ENCODE data around the gene EPB41L2.

EPB41L2 gene

DNA sequence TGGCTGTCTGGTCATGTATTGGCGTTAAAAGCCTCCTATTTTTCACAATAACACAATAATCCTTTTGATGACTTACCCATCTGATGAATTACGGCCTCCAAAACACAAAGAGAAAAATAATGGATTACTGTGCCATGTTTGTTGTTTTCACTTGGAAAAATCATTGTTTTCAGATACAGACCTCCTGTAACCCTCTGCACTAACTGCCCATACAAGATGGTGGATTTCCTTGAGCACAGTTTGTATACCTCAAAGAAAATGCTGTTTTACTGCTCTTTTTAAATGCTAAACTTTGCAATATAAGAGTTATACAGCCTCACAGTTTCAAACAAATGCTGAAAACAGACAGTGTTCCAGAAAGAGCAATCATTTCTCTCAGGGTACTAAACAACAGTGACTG, 174.8 kb downstream of the EPB41L2 start:
- Histone ChIP-seq H3K79me2 (no peaks in the 10 kb centered on the region), H3K4me2 (ENCODE audit: low read length) (no peak overlapping the region), H3K27me3 (ENCODE audit: control insufficient read depth, insufficient read depth, low read length) (no peaks in the 10 kb centered on the region), H3K9ac (no peak overlapping the region), H3K4me3 (ENCODE audit: low read depth, low read length) (no peak overlapping the region), H2AFZ (no peak overlapping the region), H3K4me1 (no peaks in the 10 kb centered on the region), H3K36me3 (ENCODE audit: control insufficient read depth, insufficient read depth, low read length) (no peaks in the 10 kb centered on the region), H3K27ac (no peak overlapping the region), H3K9me3 (ENCODE audit: control insufficient read depth, low read length) (no peaks in the 10 kb centered on the region)
- TF ChIP-seq CTCF (IDR thresholded peaks at IDR 0.05), result no peak

DNA sequence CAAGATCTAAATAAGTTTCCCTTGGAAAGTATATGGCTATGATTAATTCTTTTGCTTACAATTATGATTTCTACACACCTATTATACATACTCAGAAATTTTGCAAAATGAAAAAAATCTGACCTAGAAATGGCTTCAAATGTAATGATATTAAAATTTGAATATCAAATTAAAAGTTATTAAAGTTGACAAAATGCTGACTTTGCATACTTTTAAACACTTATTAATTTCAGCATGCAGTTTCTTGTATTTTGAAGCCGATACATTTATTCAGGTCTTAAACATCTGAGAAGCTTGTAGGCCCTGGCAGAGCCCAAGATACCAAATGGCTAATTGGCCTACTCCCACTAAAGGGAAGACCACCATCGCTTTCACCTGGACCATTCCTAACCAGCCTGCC, 176.1 kb downstream of the EPB41L2 start:
- no peak for TF ChIP-seq CTCF (IDR thresholded peaks at IDR 0.05)
- Histone ChIP-seq H3K79me2 (no peaks in the 10 kb centered on the region), H3K36me3 (ENCODE audit: control insufficient read depth, insufficient read depth, low read length) (no peaks in the 10 kb centered on the region), H3K4me2 (ENCODE audit: low read length) (no peak overlapping the region), H3K9me3 (ENCODE audit: control insufficient read depth, low read length) (no peaks in the 10 kb centered on the region), H3K9ac (no peak overlapping the region), H3K4me3 (ENCODE audit: low read depth, low read length) (no peak overlapping the region), H3K27me3 (ENCODE audit: control insufficient read depth, insufficient read depth, low read length) (no peaks in the 10 kb centered on the region), H3K4me1 (no peaks in the 10 kb centered on the region), H3K27ac (no peak overlapping the region), H2AFZ (no peak overlapping the region)

- H3K79me2 ChIP-seq, result no peaks in the 10 kb centered on the region
- H3K9me3 ChIP-seq (ENCODE audit: control insufficient read depth, low read length), result no peaks in the 10 kb centered on the region
- H3K4me1 ChIP-seq, result no peaks in the 10 kb centered on the region
- H2AFZ ChIP-seq, result no peak overlapping the region
- H3K27me3 ChIP-seq (ENCODE audit: control insufficient read depth, insufficient read depth, low read length), result no peaks in the 10 kb centered on the region
- no peak overlapping the region for H3K9ac ChIP-seq
- no peak overlapping the region for H3K4me3 ChIP-seq (ENCODE audit: low read depth, low read length)
- no peak overlapping the region for H3K27ac ChIP-seq
- no peaks in the 10 kb centered on the region for H3K36me3 ChIP-seq (ENCODE audit: control insufficient read depth, insufficient read depth, low read length)
- TF ChIP-seq CTCF (IDR thresholded peaks at IDR 0.05), result peak; percentile 91
- H3K4me2 ChIP-seq (ENCODE audit: low read length), result no peak overlapping the region
Observed at GRCh38 chr6:130885392-130886192, 177.5 kb downstream of the EPB41L2 start.

DNA sequence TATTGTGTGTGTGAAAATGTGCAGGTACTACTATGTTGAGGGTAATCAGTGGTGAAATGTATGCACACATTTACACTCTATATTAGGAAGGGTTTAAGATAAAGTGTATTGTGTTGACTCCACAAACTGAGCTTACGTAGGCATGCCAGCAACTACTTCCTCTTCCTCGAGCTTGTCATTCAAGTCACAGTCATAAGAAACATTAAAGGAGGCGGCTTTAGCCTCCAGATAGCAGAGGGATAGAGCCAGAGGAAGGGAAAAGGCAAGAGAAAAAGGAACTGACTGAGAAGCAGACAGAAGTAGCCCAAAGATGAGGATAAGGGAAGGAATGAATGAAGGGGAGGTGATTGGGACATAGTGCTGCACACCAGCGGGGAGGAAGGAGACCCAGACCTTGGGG, 180.7 kb downstream of the EPB41L2 start:
- H3K9me3 ChIP-seq (ENCODE audit: control insufficient read depth, low read length), result no peaks in the 10 kb centered on the region
- no peak overlapping the region for H3K4me3 ChIP-seq (ENCODE audit: low read depth, low read length)
- H3K4me1 ChIP-seq, result no peaks in the 10 kb centered on the region
- H3K27me3 ChIP-seq (ENCODE audit: control insufficient read depth, insufficient read depth, low read length), result no peaks in the 10 kb centered on the region
- no peak for TF ChIP-seq CTCF (IDR thresholded peaks at IDR 0.05)
- no peaks in the 10 kb centered on the region for H3K36me3 ChIP-seq (ENCODE audit: control insufficient read depth, insufficient read depth, low read length)
- H3K4me2 ChIP-seq (ENCODE audit: low read length), result no peak overlapping the region
- H3K79me2 ChIP-seq, result no peaks in the 10 kb centered on the region
- H2AFZ ChIP-seq, result no peak overlapping the region
- H3K9ac ChIP-seq, result no peak overlapping the region
- H3K27ac ChIP-seq, result no peak overlapping the region

DNA sequence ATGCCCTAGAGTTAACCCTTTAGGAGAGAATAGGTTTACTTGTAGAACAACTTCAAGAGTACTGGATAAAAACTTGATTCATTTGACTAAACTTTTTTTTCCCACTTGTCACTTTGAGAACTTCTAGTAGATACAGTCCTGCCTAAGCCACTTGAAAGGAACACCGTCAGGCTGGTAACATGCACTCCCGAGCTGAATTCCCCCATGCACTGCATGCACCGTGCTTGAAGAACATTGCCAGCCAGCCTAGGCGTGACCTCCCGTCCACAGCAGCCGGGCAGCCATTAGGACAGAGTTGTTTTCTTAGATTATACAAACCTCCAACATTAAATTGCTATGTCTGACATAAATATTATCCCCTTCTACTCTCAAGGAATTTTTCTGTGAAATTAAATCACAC, 183.2 kb downstream of the EPB41L2 start:
- Histone ChIP-seq H3K79me2 (no peaks in the 10 kb centered on the region), H3K4me2 (ENCODE audit: low read length) (no peak overlapping the region), H3K9ac (no peak overlapping the region), H3K27ac (no peak overlapping the region), H3K4me1 (no peaks in the 10 kb centered on the region), H3K9me3 (ENCODE audit: control insufficient read depth, low read length) (no peaks in the 10 kb centered on the region), H2AFZ (no peak overlapping the region), H3K4me3 (ENCODE audit: low read depth, low read length) (no peak overlapping the region), H3K36me3 (ENCODE audit: control insufficient read depth, insufficient read depth, low read length) (no peaks in the 10 kb centered on the region), H3K27me3 (ENCODE audit: control insufficient read depth, insufficient read depth, low read length) (no peaks in the 10 kb centered on the region)
- TF ChIP-seq CTCF (IDR thresholded peaks at IDR 0.05), result no peak
